Measurements from ENCODE around the gene USP20. TPM values are rescaled to one million over a fixed set of nuclear protein-coding genes. Genes with fewer than 3 reads are reported as not detected.

The USP20 gene
- 8.1 and 15.2 TPM in 2 replicates for total RNA-seq

GRCh38 chr9:129835128-129835859, at the start of gene USP20, which contains the start of gene C9orf78:
Gene USP20, plus strand, starts transcription at chr9:129835458. Its CDS starts 17,098 bp downstream, at chr9:129852556.
Gene C9orf78, minus strand, starts transcription at chr9:129835275. Its CDS starts 54 bp downstream, at chr9:129835221.

GRCh38 chr9:129802833-129803675, 32.2 kb upstream of the USP20 start, which contains the start of gene TOR1B:
Gene TOR1B, plus strand, starts transcription at chr9:129803184. Its CDS starts 29 bp downstream, at chr9:129803213.

GRCh38 chr9:129823935-129824601, 11.2 kb upstream of the USP20 start, which contains the start of gene TOR1A:
Gene TOR1A, minus strand, starts transcription at chr9:129824136. Its CDS starts 51 bp downstream, at chr9:129824085.

Other genes with a start within 250 kb of the USP20 start
- not detected in 2 replicates for gene C9orf50, start 214.4 kb upstream of the USP20 start, total RNA-seq
- 26.1 and 27.9 TPM in 2 replicates for gene NTMT1, start 209.3 kb upstream of the USP20 start, total RNA-seq
- 15.1 and 15.2 TPM in 2 replicates for gene ASB6, start 193.3 kb upstream of the USP20 start, total RNA-seq
- gene PRRX2, start 169.8 kb upstream of the USP20 start, total RNA-seq = 4.8 and 14.3 TPM in 2 replicates
- 13.8 and 15.5 TPM in 2 replicates for gene PTGES, start 82.4 kb upstream of the USP20 start, total RNA-seq
- gene TOR1B, start 32.3 kb upstream of the USP20 start, total RNA-seq = 20.0 and 23.9 TPM in 2 replicates
- 53.1 and 56.8 TPM in 2 replicates for gene TOR1A, start 11.3 kb upstream of the USP20 start, total RNA-seq
- gene C9orf78, start 183 bp upstream of the USP20 start, total RNA-seq = 35.2 and 40.5 TPM in 2 replicates
- 21.3 and 31.7 TPM in 2 replicates for gene FNBP1, start 207.7 kb downstream of the USP20 start, total RNA-seq
- gene GPR107, start 218.4 kb downstream of the USP20 start, total RNA-seq = 22.1 and 24.3 TPM in 2 replicates

Measured in pericardium fibroblast (primary cell).